ENCODE results near the gene SMARCA4.

- TF ChIP-seq CTCF (IDR thresholded peaks at IDR 0.05) (no peak), POLR2A (IDR thresholded peaks at IDR 0.05) (no peak), POLR2AphosphoS5 (IDR thresholded peaks at IDR 0.05) (no peak)
Observed at GRCh38 chr19:11025997-11026396, 65.2 kb downstream of the SMARCA4 start.
